GM21367 (cell line): ENCODE results near the gene NDRG2.
A peak's percentile ranks its signal among the peaks of the same experiment; 100 is the strongest.
"Not testable (repeated sequence)": the region's sequence is repeated elsewhere in the genome, so short reads cannot be mapped to it uniquely, and the experiment has no call there.

ENCODE experiments used
- ATAC-seq: cut with Tn5 transposase; IDR thresholded peaks from one replicate; pipeline ENCODE4 v1.9.1; 2021; ENCODE audit not compliant: unreplicated experiment

Gene NDRG2

GRCh38 chr14:21016413-21017190 is 8.3 kb downstream of the NDRG2 start:
- no peak for ATAC-seq

GRCh38 chr14:21015312-21015711 is 9.5 kb downstream of the NDRG2 start:
- ATAC-seq, result no peak

- no peak for ATAC-seq
Observed at GRCh38 chr14:21014761-21015190, 10.1 kb downstream of the NDRG2 start.

- no peak for ATAC-seq
Observed at GRCh38 chr14:21011136-21011535, 13.7 kb downstream of the NDRG2 start.

- not testable (repeated sequence) for ATAC-seq
Observed at GRCh38 chr14:21009721-21010120, 15.1 kb downstream of the NDRG2 start.

- no peak for ATAC-seq
Observed at GRCh38 chr14:21003788-21004346, 21.0 kb downstream of the NDRG2 start.

DNA sequence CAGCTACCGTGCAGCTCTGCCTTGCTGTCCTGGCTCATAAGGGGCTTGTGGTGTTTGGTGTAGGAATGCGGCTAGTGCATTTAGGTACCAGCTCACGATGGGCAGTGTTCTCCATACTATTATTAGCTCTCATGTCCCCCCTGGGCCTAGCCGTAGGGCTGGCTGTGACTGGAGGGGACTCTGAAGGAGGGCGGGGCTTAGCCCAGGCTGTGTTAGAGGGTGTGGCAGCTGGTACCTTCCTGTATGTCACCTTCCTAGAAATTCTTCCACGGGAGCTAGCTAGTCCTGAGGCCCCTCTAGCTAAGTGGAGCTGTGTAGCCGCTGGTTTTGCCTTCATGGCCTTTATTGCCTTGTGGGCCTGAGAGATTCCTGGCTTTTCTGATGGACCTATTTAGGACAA is 23.6 kb downstream of the NDRG2 start:
- no peak for ATAC-seq

- no peak for ATAC-seq
Observed at GRCh38 chr14:20999591-20999990, 25.3 kb downstream of the NDRG2 start.

GRCh38 chr14:20998674-20999366 is 26.0 kb downstream of the NDRG2 start, which contains the start of gene SLC39A2:
TSS of gene SLC39A2 (plus strand) at chr14:20999293. CDS start at chr14:20999447, 154 bp downstream.
- ATAC-seq, result no peak

DNA sequence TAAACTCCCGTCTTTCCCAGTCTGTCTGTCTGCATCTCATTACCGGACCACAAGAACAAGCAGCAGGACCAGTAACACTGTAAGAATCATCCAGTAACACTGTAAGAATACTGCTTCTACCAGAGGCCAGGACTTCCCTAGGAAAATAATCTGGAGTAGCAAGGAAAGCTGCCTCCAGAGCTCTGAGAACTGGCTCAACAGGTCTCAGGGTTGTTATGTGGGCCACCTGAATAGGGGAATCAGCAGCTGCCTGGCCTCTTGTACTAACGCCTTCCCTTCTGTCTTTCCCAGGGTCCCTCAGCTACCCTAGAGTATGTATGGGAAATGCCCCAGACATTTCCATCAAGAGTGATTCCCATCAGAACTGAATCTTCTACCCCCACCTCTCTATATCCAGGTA is 26.7 kb downstream of the NDRG2 start:
- ATAC-seq, result no peak

- ATAC-seq, result no peak
Observed at GRCh38 chr14:20997564-20997963, 27.3 kb downstream of the NDRG2 start.

DNA sequence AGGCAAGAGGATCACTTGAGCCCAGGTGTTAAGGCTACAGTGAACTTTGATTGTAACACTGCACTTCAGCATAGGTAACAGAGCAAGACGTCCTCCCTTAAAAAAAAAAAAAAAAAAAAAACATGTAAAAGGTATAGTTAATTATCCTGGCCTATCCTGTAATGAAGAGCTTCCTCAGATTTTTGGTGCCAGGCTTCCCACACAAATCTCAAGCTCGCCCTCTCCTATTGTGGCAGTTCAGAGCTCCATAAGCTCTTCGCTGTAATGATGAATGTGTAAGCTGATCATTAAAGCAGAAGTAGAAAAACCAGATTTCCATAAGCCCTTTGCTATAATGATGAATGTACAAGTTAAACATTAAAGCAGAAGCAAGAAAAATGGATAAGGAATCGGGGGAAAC is 27.7 kb downstream of the NDRG2 start:
- no peak for ATAC-seq

DNA sequence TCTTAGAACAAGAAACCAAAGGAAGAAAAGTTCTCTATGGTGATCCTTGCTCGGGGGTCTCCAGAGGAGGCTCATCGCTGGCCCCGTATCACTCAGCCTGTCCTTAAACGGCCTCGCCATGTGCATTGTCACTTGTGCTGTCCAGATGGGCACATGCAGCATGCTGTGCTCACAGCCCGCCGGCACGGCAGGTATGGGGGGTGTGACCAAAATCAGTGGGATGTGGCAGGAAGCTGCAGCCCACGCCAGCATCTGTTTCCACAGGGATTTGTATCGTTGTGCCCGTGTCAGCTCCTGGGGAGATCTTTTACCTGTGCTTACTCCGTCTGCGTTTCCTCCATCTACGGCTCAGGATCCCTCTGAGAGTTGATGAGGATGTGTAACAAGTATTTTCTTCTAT is 28.3 kb downstream of the NDRG2 start:
- no peak for ATAC-seq

GRCh38 chr14:20989787-20990600 is 34.9 kb downstream of the NDRG2 start, which contains the start of gene METTL17:
TSS of gene METTL17 (plus strand) at chr14:20989980. CDS start at chr14:20990003, 23 bp downstream.
- peak; percentile 92 for ATAC-seq

DNA sequence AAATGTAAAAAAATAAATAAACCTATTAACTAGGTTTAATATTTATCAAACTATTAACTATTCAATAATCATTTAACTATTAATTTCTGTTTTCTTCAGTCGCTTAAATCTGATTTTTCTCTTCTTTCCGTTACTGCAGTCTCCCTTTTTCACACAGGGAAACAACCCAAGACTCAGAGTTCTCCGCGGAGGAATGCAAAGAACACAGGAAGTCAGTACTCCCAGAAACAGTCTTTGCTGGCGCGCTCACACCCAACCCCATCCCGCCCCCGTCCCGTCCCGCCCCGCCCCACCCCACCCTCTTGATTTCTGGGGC is 35.4 kb downstream of the NDRG2 start:
- ATAC-seq, result no peak

DNA sequence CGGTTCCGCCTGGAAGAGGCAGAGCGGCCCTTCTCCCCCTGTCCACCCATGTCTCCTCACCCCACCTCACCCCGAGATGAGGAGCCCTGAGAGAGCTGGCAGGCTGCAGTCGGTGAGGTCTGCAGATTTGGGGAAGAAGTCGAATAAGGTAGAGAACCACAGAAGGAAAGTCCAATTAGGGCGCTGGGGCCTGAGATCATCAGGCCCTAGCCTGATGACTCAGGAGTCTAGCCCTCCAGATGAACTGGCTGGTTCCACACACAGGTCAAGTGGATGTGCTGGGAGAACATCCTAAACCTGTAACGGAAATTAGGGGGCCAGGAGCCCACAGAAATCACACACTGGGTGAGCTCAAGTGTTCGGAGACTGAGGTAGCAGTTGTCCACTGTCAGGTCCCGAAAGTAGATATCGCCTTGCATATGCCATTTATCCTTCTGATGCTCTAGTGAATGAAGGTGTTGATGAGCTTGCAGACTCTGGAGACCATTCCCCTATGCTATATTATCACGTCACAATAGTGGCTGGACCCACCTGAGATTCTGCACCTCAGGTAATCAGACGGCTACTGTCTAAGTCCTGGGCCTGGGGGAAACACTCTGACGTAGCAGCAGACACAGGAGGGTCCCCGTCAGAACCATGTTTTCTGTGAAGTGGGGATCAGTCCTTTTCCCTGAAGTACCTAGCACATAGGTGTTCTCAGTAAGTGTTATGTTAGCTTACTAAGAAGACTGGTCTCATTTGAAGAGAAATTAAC is 36.0 kb downstream of the NDRG2 start:
- ATAC-seq, result no peak

- ATAC-seq, result no peak
Observed at GRCh38 chr14:20986811-20987210, 38.0 kb downstream of the NDRG2 start.

- ATAC-seq, result not testable (repeated sequence)
Observed at GRCh38 chr14:20985650-20986049, 39.2 kb downstream of the NDRG2 start.

GRCh38 chr14:20982646-20983369 is 42.1 kb downstream of the NDRG2 start:
- no peak for ATAC-seq

- ATAC-seq, result no peak
Observed at GRCh38 chr14:20980906-20981305, 44.0 kb downstream of the NDRG2 start.
